Measurements from ENCODE around the gene PGS1.

GRCh38 chr17:78422267-78422605, 43.8 kb downstream of the PGS1 start:
- TF ChIP-seq CTCF (IDR thresholded peaks at IDR 0.05; ENCODE audit: borderline replicate concordance, extremely low read depth, low read length, poor library complexity, severe bottlenecking) = no peak
- TF ChIP-seq EZH2 (IDR thresholded peaks at IDR 0.05; ENCODE audit: borderline replicate concordance, low read depth, low read length, severe bottlenecking) = no peak

All from DND-41 (cell line).